COR-L47 (cell line): ENCODE data around the gene PHLDA2.
A peak's percentile ranks its signal among the peaks of the same experiment; 100 is the strongest.
"Not testable (repeated sequence)": the region's sequence is repeated elsewhere in the genome, so short reads cannot be mapped to it uniquely, and the experiment has no call there.

ENCODE experiments used
- DNase-seq: peaks from one replicate; lab custom pipeline; 2025; lab: John Stamatoyannopoulos, UW

PHLDA2 gene

DNA sequence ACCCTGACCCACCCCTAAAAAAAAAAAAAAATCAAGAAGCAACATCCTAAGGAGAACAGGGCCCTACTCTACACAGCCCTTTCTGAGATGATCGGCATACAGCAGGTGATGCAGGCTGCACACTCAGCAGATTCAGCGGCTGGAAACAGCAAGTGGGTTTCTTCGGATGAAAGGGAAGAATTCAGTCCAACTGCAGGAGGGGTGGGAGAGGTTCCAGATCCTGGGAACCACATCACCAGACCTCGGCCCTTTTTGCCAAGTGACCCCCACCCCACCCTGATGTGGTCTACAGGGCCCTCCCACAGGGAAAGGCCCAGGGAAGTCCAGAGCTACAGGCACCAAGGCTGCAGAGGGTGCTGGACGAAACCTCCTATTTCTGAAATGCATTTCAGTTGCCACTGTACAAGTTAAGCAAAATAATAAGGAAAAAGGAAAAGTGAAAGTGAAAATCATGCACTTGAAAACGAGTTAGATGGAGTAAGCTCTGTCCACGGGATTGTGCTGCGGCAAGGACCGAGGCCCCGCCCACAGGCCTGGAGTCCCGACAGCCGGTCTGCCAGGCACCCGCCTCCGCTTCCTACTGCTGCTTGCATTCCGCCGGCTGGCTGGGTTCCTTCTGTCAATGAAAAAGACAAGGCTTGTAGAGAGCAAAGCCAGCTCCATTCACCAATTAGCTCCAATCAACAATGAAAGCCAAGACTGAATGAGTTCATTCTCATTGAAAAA, 16.0 kb upstream of the PHLDA2 start:
- DNase-seq, result no peak

DNA sequence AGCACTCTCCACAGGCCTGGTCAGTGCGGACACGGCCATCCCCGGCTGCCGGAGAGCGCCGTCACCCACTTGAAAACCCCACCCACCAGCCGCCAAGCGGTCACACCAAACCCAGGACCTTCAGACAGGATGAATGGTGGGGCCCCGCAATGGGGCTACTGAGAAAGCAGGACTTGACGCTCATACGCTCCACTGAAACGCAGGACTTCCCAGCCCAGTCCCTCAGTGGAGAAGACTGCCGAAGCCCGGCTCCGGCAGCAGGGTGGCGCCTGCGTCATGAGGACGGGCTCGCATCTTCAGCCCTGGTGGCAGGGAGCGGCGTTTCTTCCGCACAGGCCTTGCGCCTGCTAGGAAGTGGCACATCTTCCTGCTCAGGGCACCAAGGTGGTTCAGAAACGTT, 15.3 kb upstream of the PHLDA2 start:
- DNase-seq, result no peak

DNA sequence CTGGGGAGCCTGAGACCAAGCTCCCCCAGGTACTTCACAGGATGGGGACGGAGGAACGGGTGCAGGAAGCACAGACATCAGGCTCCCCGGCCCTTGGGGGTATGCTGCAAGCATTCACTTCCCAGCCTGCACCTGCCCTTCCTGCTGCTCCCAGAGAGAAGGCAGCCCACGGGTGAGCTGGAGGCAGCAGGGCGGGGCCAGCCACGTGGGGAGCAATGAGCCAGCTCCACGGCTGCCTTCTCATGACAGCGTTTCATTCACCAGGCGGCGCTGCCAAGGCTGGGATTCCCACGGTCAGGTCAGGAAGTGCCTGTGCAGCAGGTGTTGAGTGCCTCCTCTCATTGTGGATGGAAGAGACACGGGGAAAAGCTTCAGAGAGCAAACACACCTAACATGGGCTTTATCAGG, 14.5 kb upstream of the PHLDA2 start:
- DNase-seq, result peak; percentile 71

DNA sequence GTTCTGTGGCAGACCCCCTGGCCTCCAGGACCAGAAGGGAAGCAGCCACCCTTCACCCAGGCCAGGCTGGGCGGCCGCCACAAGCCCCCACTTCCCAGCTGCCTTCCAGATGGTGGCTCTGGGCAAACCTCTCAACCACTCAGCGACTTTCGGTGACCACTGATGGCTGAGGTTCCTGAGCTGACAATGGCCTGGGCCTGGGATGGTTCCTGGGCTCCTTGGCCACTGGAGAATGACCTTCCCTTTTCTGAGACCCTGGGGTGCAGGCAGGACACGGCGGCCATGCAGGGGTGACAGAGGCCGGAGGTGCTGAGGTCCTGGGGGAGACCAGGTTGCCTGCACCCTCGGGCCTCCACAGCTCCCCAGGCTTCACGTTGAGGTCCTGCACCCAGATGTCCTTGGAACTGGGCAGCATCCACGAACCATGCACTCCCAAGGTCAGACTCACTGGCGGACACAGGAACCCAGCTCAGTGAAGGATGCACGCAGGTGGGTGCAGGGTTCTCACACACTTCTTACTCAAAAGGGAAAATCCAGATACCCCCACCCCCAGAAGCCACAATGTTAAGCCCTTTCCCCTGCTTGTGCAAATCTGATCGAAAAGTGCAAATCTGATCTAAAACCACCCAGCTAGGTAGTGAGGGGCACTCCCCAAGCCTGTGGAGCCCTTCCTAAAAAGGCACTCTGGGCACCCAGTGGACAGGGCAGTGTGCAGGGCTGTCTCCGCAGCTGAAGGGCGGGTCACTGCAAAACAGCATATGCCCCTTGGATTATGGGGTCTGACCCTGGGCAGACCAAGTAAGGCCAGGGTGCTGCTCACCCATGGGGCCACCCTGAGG, 13.9 kb upstream of the PHLDA2 start:
- DNase-seq, result no peak

DNA sequence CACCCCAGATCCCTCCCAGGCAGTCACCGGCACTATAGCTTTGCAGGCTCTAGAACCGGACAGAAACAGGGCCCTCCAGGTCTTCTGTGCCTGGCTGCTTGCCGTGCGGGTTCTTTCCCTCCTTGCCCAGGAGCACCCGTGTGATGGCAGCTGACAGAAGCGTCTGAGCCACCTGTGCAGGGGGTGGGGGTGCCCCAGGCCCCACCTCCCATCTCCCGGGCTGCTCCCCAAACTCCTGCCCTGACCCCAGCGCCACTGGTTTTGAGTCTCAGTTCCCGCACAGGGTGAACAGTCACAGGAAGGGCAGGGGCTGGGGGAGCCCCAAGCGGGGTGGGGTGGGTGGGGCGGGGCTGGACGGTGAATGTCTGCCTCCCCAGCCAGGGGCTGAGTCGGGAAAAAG, 13.2 kb upstream of the PHLDA2 start:
- DNase-seq, result no peak

DNA sequence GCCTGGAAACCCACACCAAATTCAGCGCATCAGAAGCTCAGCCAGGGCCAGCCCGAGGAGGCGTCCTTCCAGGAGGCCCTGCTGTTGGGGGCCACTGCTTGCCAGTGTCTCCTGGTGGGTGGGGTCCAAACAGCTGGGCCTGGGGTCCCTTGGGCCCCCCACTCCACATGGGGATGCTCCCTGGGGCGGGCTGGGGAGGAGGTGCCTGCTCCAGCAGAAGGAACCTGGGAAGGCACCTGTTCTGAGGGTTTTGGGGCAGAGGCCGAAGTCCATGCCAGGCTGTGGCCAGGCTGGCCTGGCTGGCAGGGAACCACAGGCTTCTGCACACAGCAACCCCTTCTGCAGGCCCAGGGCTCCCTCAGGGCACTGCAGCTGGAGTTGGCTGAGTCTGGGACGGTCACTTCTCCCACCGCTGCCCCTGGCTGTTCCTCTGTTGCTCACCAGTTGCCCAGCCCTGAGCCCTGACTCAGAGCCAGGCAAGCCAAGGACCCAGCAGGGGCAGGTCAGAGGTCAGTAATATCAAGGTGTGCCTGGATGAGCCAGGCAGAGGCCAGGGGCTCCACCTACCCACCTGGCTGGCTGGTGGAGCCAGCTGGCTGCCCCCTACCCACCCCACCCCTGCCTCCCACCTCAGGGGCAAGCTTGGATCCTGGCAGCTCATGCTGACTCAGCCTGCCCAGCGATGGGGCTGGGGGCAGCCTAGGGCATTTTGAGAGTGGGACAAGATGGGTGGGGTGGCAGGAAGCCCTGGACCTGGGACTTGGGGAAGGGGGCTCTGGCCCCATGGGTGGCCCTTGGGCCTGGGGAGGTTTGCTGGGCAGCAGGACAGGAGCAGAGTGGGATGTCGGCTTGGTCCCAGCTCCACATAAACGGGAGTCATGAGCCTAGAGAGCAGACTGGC, 12.0 kb upstream of the PHLDA2 start:
- no peak for DNase-seq

DNA sequence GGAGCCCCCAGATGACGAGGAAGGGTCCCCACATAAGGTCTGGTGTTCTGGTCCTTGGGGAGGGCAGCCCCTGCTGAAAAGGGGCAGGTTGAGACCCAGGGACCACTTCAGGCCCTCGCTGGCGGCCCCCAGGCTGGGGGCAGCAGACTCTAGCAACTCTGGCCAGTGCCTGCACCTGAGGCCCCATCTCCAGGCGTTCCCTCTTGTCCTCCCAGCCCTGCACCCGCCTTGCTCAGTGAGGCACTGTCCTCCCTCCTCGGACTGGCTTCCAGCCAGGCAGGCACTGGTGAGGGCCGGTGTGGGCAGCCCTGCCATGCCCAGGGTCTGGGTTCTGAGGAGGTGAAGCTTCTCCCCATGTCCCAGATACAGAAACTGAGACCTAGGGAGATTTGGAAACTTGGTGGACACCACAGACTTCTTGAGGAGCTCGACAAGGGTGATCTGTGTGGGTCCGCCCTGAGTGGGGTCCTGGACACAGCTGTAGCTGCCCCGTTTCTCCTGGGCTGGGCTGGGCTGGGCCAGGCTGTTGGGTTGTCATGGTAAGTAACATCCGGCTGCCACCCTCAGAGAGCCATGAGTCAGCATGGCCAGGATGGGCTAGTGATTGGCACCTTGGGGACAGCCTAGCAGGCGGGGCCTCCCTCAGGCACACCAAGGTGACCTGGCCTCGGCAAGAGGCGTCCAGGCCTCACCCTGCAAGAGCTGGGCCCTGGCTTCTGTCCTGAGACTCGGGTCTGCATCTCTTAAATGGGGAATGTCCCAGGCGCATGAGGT, 11.1 kb upstream of the PHLDA2 start:
- DNase-seq, result no peak

DNA sequence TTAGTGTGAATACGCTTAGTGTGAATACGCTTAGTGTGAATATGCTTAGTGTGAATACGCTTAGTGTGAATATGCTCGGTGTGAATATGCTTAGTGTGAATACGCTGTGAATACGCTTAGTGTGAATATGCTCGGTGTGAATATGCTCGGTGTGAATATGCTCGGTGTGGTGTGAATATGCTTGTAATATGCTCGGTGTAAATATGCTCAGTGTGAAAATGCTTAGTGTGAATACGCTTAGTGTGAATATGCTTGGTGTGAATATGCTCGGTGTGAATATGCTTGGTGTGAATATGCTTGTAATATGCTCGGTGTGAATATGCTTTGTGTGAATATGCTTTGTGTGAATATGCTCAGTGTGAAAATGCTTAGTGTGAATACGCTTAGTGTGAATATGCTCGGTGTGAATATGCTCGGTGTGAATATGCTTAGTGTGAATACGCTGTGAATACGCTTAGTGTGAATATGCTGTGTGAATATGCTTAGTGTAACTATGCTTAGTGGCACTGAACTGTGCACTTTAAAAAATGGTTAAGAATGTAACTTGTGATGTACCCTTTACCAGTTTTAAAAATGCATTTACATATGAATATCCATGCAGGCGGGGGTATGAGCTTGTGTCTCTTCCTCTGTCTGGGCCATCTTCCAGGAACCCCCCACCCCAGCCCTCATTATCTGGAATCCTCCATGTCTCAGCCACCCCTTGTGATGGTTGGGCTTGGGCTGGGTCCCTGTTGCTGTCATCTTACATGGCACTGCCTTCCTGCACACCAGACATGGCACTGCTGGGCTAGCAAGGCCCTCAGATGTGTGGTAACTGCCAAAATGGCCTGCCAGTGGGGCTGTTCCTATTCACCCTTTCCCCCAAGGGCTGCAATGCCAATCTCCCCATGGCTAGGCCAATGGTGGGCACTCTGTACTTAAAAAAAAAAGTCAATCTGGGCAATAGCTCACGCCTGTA, 9.5 kb upstream of the PHLDA2 start:
- DNase-seq, result not testable (repeated sequence)

DNA sequence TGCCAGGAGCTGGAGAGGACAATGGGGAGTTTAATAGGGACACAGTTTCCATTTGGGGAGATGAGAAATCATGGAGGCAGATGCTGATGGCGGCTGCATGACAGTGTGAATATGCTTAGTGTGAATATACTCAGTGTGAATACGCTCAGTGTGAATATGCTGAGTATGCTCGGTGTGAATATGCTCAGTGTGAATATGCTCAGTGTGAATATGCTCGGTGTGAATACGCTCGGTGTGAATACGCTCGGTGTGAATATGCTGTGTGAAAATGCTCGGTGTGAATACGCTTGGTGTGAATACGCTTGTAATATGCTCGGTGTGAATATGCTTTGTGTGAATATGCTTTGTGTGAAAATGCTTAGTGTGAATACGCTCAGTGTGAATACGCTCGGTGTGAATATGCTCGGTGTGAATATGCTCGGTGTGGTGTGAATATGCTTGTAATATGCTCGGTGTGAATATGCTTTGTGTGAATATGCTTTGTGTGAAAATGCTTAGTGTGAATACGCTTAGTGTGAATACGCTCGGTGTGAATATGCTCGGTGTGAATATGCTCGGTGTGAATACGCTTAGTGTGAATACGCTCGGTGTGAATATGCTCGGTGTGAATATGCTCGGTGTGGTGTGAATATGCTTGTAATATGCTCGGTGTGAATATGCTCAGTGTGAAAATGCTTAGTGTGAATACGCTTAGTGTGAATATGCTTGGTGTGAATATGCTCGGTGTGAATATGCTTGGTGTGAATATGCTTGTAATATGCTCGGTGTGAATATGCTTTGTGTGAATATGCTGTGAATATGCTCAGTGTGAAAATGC, 8.6 kb upstream of the PHLDA2 start:
- not testable (repeated sequence) for DNase-seq

DNA sequence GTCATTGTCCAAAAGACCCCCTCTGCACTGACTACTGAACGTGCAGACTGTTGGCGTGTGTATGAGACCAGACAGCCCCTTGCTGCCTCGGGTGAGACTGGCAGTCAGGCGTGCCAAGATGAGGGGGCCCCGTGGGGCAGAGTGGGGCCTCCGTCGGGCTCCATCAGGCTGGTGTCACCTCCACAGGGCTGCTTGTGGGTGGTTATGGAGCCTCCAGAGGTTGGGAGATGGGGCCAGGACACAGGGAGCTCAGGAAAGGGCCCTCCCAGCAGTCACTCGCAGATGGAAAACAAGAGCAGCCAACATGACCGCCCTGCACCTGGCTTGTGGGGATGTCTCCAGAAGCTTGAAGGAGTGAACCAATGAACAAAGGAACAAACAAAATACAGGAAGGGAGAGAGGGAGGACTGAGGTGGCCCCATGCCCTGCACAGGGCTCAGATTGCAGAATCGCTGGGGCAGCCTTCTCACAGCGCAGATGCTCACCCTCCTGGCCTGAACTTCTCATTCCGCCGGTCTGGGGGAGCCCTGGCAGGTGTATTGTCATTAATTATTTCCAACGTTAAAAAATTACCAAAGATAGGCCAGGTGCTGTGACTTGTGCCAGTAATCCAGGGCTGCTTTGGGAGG, 5.5 kb upstream of the PHLDA2 start:
- no peak for DNase-seq

DNA sequence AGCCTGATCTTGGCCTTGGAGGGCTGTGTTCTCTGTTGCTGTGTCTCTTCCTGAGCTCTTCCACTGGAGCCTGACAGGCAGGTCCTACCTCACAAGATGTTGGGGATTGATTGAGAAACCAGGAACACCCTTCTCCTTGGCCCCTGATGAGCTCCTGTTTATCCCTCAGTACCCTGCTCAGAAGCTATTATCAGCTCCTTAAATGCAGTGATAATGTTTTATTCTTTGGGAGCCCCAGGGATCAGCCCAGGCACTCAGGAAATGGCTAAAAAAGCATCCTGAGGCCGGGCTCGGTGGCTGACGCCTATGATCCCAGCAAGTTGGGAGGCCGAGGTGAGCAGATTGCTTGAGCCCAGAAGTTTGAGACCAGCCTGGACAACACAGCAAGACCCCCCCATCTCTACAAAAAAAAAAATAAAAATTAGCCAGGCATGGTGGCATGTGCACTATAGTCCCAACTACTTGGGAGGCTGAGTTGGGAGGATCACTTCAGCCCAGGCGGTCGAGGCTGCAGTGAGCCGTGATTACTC, 4.9 kb upstream of the PHLDA2 start:
- DNase-seq, result no peak

DNA sequence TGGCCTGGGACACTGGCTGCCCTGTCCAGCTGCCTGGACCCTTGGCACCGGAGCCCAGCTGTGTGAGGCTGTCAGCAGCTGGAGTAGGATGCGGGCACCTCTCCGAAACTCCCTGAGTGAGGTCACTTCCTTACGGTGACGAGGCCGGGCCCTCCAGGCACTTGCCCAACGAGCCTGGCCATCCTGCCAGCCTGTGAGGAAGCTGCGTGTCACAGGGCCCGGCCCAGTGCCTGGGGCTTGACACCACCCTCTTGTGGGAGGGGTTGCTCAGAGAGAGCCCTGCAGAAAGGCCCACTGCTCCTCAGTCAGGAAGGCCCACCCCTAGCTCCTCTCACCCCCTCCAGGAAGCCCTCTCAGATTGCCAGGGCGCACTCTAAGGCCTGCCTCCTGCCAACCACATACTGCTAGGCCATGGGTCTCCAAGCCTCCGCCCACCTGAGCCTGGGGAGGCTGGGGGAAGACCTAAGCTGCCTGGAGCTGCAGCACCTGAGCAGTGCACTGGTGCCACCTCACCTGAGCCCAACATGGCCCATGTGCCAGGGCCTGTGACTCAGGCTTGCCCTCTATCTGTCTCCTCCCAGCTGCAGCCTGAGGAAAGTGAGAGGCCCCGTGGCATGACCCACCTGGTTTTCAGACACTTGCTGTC, 4.3 kb upstream of the PHLDA2 start:
- no peak for DNase-seq

DNA sequence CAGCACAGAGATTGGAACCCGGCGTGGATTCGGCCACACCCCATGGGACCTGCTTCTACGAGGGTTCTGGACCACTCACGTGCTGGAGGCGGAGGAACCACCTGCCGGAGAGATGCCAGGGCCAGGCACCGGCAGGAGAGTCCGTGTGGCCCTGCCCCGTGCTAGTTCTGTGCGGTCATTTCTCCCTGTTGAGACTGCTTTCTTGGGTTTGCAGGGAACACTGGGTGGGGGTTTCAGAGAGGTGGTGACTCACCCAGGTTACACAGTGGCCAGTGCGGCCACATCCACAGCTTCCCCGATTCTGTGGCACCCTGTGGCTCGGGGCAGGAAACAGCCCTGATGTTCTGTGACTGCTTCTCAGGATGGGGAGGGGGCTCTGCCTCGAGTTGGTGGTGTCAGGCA, 3.6 kb upstream of the PHLDA2 start:
- DNase-seq, result no peak

DNA sequence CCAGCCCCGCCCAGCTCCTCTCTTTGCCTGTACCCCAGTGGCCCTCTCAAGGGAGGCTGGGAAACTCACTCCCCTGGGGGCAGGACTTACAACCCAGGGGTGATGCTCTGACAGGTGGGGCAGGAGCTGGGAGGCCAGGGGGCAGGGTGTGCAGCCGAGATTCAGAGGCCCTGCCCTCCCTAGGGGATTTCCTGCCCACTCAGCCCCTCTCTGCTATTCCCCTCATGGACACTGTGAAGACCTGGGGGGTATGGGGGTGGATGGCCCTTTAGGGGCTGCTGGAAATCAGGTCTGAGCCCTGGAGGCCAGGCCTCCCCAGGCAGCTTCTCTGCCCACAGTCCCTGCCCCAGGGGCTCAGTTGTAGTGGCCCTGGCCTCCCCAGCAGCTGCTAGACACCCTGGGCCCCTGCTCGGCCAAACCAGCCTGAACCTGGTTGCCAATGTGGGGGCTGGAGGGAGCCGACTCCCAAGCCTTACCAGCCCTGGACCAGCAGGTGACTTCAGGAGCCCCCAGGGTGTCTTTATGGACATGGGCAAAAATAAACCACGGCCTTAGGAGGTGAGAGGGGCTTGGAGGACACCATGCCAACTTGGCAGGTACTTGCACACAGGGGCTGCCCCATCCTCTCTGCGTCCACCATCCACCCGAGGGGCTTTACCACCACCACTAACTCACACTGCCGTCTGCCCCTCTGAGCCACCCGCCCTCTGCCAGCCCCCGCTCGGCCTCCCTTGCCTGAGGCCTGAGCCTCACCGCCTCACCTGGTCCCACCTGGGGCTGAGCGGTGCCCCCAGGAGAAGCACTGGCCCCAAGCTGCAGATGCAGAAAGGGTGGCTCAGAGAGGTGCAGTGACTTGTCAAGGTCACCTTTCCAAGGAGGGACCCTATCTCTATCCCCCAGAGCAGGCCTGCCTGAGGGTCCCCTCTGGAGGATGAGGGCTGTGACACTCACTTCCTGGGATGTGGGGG, 2.8 kb upstream of the PHLDA2 start:
- no peak for DNase-seq

DNA sequence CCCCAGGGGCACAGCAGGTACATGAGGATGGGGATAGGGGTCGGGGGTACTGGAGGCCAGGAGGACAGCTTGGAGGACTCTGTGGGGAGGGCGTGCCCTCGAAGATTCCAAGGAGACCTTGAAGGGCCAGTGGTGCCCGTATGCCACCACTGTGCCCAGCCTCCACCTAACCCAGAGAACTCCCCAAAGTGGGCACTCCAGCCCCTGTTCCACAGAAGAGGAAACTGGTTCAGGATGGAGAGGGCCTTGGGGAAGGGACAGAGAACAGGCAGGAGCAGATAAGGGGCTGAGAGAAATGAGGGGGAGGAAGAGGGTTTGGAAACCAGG, 2.2 kb upstream of the PHLDA2 start:
- no peak for DNase-seq

DNA sequence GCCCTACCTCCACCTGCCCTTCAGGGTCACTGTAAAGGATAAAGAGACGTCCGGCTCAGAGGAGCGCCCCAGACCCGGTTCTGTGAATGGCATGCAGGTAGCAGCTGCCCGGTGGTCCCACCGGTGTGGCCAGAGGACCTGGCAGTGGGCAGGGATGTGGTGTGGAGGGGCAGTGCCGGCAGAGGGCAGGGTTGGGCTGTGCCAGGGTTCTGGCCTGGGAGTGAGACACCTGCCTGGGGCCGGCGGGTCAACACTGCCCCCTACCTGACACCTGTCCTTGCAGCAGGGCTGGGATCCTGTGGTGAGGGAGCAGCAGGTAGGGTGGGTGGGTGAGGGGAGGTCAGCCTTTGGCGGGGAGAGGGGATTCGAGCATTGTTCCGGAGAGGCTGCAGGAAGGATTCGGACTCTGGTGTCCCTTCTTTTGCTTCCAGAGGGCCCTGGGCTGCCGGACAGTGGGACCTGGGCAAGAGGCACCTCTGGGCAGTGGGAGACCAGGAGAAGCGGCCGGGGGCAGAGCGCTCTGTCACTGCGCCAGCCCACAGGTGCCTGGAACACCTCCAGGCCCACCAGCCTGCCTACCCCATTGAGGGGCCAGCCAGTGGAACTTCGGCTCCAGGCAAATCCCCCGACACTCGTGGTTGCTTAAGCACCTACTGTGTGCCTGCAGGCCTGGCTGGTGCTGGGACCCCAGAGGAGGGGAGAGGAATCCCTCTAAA, 1.6 kb upstream of the PHLDA2 start:
- DNase-seq, result peak; percentile 39
